K562 (cell line): Measurements from ENCODE around the gene XPR1. TPM values are rescaled to one million over a fixed set of nuclear protein-coding genes. Genes with fewer than 3 reads are reported as not detected.

Experiments used
- CBFA2T2 ChIP-seq: fragments of 450-650 bp; conservative IDR thresholded peaks from 2 replicates; pipeline ENCODE4 v1.6.1; 2017; ENCODE audit warnings: mild to moderate bottlenecking
- ERF ChIP-seq: fragments of 450-650 bp; formaldehyde crosslinking; IDR thresholded peaks from 2 replicates; pipeline ENCODE4 v1.4.0; 2020; ENCODE audit warnings: mild to moderate bottlenecking, mixed read lengths
- GATAD2A ChIP-seq: fragments of 450-650 bp; IDR thresholded peaks from 2 replicates; pipeline ENCODE4 v1.6.1; 2017
- HDAC2 ChIP-seq: fragments of 450-650 bp; IDR thresholded peaks from 2 replicates; pipeline ENCODE4 v1.6.1; 2016; ENCODE audit warnings: mild to moderate bottlenecking
- HDAC8 ChIP-seq: fragments of 450-650 bp; IDR thresholded peaks from 2 replicates; pipeline ENCODE4 v1.6.1; 2016; ENCODE audit warnings: mild to moderate bottlenecking, missing genetic modification characterization, moderate library complexity, missing compliant biosample characterization
- JUND ChIP-seq, 2 experiments: IDR thresholded peaks; 2 replicates in 1 of 2; 3 replicates in 1 of 2; pipeline ENCODE4 v1.6.1; 2011; ENCODE audit warnings: borderline replicate concordance in 2 of 2, low read depth in 2 of 2, low read length in 2 of 2, improper control_type of control experiment in 1 of 2, missing biosample characterization in 1 of 2, missing genetic modification characterization in 1 of 2, missing genetic modification reagents in 1 of 2
- KLF16 ChIP-seq: IDR thresholded peaks from 2 replicates; pipeline ENCODE4 v1.6.1; 2016; ENCODE audit warnings: antibody characterized with exemption
- MTA1 ChIP-seq: fragments of 450-650 bp; IDR thresholded peaks from 2 replicates; pipeline ENCODE4 v1.6.1; 2017; ENCODE audit warnings: borderline replicate concordance
- NCOR1 ChIP-seq: fragments of 450-650 bp; IDR thresholded peaks from 2 replicates; pipeline ENCODE4 v1.6.1; 2016; ENCODE audit warnings: mild to moderate bottlenecking, moderate library complexity
- NFE2L1 ChIP-seq: fragments of 450-650 bp; IDR thresholded peaks from 2 replicates; pipeline ENCODE4 v1.6.1; 2016; ENCODE audit warnings: missing genetic modification characterization, low read depth, mild to moderate bottlenecking, missing compliant biosample characterization, moderate library complexity, borderline replicate concordance
- NFIC ChIP-seq: fragments of 450-650 bp; IDR thresholded peaks from 2 replicates; pipeline ENCODE4 v1.6.1; 2017; ENCODE audit warnings: mild to moderate bottlenecking, inconsistent platforms
- POLR2AphosphoS5 ChIP-seq: IDR thresholded peaks from 2 replicates; pipeline ENCODE4 v1.6.1; 2011; ENCODE audit warnings: mild to moderate bottlenecking, low read depth, low read length, moderate library complexity; ENCODE audit not compliant: control insufficient read depth, insufficient read depth
- POU5F1 ChIP-seq: fragments of 150-350 bp; IDR thresholded peaks from 2 replicates; pipeline ENCODE4 v1.6.1; 2014; ENCODE audit warnings: borderline replicate concordance, low read length, low read depth, mild to moderate bottlenecking; ENCODE audit not compliant: partially characterized antibody
- SMAD4 ChIP-seq: fragments of 250-450 bp; sonication (Bioruptor Pico); conservative IDR thresholded peaks from 2 replicates; pipeline ENCODE4 v1.8.0; 2021; ENCODE audit warnings: inconsistent platforms, mild to moderate bottlenecking, moderate library complexity
- SMARCA4 ChIP-seq: fragments of 450-650 bp; IDR thresholded peaks from 2 replicates; pipeline ENCODE4 v1.6.1; 2016
- SMARCE1 ChIP-seq: fragments of 450-650 bp; IDR thresholded peaks from 2 replicates; pipeline ENCODE4 v1.7.1; 2016; ENCODE audit warnings: mild to moderate bottlenecking
- TEAD1 ChIP-seq, 2 experiments: fragments of 450-650 bp in 1 of 2; sonication (generic) in 1 of 2; formaldehyde crosslinking; IDR thresholded peaks; 2 replicates each; pipeline versions ENCODE4 v1.4.0 to v1.8.0; 2020 to 2022; ENCODE audit warnings: mild to moderate bottlenecking in 2 of 2, missing genetic modification reagents in 1 of 2
- ZNF140 ChIP-seq: fragments of 250-450 bp; sonication (Bioruptor Pico); IDR thresholded peaks from 2 replicates; pipeline ENCODE4 v1.8.0; 2021; ENCODE audit warnings: moderate library complexity, mild to moderate bottlenecking, inconsistent platforms
- ZNF311 ChIP-seq: fragments of 250-450 bp; sonication (Bioruptor Pico); IDR thresholded peaks from 2 replicates; pipeline ENCODE4 v1.4.0; 2020; ENCODE audit warnings: mild to moderate bottlenecking, moderate library complexity
- polyA plus RNA-seq, 8 experiments: library from polyadenylated mRNA; depleted of rRNA in 4 of 8; stranded (reverse) in 5 of 8; unstranded in 3 of 8; fragments of >200 nt; fragmentation: Nextera tagmentation in 2 of 8; fragmentation: Illumina TruSeq in 1 of 8; extraction: Ambion mirVana in 2 of 8; extraction: Trizol in 1 of 8; gene quantifications; 2 replicates each; pipeline versions ENCODE4 v1.2.1 to v1.2.3, GENCODE V29; 2011 to 2014; ENCODE audit warnings: inconsistent platforms in 1 of 8, missing spikeins in 1 of 8
- total RNA-seq, 7 experiments: library from RNA; depleted of rRNA in 6 of 7; stranded (reverse); fragments of >200 nt in 6 of 7; fragmentation: Illumina TruSeq in 2 of 7; extraction: Trizol in 2 of 7; gene quantifications; 2 replicates each; pipeline versions ENCODE4 v1.2.1 to v1.2.3, GENCODE V29; 2011 to 2021; ENCODE audit warnings: low replicate concordance in 1 of 7
- TF ChIP-seq, protein P1 (sequence below): fragments of 450-650 bp; IDR thresholded peaks from 2 replicates; pipeline ENCODE4 v1.6.1; 2016
- TF ChIP-seq, protein P2 (sequence below), 2 experiments: fragments of 250-450 bp in 1 of 2; fragments of 450-650 bp in 1 of 2; sonication (Bioruptor Pico) in 1 of 2; IDR thresholded peaks; 2 replicates each; pipeline versions ENCODE4 v1.6.1 to v1.8.0; 2016 to 2021; ENCODE audit warnings: mild to moderate bottlenecking in 2 of 2, moderate library complexity in 2 of 2, missing compliant biosample characterization in 1 of 2, missing genetic modification characterization in 1 of 2
- TF ChIP-seq, protein P3 (sequence below): fragments of 450-650 bp; IDR thresholded peaks from 2 replicates; pipeline ENCODE4 v1.6.1; 2016; ENCODE audit warnings: borderline replicate concordance
- TF ChIP-seq, protein P4 (sequence below): sonication (generic); IDR thresholded peaks from 2 replicates; pipeline ENCODE4 v1.6.1; 2016
- TF ChIP-seq, protein P5 (sequence below): fragments of 450-650 bp; IDR thresholded peaks from 2 replicates; pipeline ENCODE4 v1.6.1; 2016; ENCODE audit warnings: antibody characterized with exemption

XPR1 gene
- total and polyA plus RNA-seq, 9 of the 15 experiments (the other 6 are each of a cell fraction or from before 2014, with no cell fraction given), result 3.0 to 66.2 (median 38.6) TPM

DNA sequence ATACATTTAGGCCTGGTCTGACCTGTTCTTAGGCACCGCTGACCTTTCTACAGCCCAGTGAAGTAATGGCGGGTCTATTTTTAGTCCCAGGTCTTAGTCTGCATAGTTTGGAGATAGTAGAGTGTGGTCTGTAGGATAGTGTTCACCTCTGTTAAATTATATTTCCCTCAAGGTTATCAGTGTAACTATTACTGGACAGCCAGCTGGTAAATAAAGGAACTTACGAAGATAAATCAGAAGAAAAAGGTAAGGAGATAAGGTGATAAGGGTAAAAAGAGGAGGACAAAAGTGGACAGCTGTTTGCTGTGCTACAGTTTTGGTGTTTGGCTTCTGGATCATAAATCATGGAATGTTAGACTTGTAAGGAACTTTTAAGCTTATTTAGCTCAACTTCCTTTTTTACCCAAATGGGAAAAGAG lies 8.7 kb downstream of the XPR1 start (continued):
- TF ChIP-seq ZNF311 (CRISPR knock-in tag) (no peak), SMARCE1 (peak; percentile 83), MTA1 (peak; percentile 85; the same call in 1 of the 2 replicates), GATAD2A (no peak), JUND (IDR thresholded peaks at IDR 0.05; ENCODE audit: borderline replicate concordance, low read depth, low read length) (0 out of 2 replicates have a peak, but pooled peaks have one; percentile 5), JUND (tag; IDR thresholded peaks at IDR 0.05; ENCODE audit: borderline replicate concordance, low read depth, low read length) (no peak; the same call in 2 of the 3 replicates), SMAD4 (peak; percentile 90), NFE2L1 (tag) (no peak), POLR2AphosphoS5 (peak; percentile 41; the same call in 1 of the 2 replicates), SMARCA4 (peak; percentile 64; the same call in 1 of the 2 replicates), CBFA2T2 (peak; percentile 77), NCOR1 (peak; percentile 76), HDAC8 (no peak), HDAC2 (0 out of 2 replicates have a peak, but pooled peaks have one; percentile 56), ZNF140 (CRISPR knock-in tag) (0 out of 2 replicates have a peak, but pooled peaks have one; percentile 11), ERF (CRISPR knock-in tag) (no peak), NFIC (0 out of 2 replicates have a peak, but pooled peaks have one; percentile 24), KLF16 (peak; percentile 53), POU5F1 (no peak), TEAD1 (CRISPR knock-in tag; IDR thresholded peaks at IDR 0.05) (no peak)
- TF ChIP-seq, protein P1, sequence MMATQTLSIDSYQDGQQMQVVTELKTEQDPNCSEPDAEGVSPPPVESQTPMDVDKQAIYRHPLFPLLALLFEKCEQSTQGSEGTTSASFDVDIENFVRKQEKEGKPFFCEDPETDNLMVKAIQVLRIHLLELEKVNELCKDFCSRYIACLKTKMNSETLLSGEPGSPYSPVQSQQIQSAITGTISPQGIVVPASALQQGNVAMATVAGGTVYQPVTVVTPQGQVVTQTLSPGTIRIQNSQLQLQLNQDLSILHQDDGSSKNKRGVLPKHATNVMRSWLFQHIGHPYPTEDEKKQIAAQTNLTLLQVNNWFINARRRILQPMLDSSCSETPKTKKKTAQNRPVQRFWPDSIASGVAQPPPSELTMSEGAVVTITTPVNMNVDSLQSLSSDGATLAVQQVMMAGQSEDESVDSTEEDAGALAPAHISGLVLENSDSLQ, result peak; percentile 90
- TF ChIP-seq, protein P2, sequence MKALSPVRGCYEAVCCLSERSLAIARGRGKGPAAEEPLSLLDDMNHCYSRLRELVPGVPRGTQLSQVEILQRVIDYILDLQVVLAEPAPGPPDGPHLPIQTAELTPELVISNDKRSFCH (CRISPR knock-in tag; IDR thresholded peaks at IDR 0.05), result no peak
- TF ChIP-seq, protein P2 (tag; IDR thresholded peaks at IDR 0.05), result peak; percentile 62; the same call in 1 of the 2 replicates
- TF ChIP-seq, protein P3, sequence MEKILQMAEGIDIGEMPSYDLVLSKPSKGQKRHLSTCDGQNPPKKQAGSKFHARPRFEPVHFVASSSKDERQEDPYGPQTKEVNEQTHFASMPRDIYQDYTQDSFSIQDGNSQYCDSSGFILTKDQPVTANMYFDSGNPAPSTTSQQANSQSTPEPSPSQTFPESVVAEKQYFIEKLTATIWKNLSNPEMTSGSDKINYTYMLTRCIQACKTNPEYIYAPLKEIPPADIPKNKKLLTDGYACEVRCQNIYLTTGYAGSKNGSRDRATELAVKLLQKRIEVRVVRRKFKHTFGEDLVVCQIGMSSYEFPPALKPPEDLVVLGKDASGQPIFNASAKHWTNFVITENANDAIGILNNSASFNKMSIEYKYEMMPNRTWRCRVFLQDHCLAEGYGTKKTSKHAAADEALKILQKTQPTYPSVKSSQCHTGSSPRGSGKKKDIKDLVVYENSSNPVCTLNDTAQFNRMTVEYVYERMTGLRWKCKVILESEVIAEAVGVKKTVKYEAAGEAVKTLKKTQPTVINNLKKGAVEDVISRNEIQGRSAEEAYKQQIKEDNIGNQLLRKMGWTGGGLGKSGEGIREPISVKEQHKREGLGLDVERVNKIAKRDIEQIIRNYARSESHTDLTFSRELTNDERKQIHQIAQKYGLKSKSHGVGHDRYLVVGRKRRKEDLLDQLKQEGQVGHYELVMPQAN, result peak; percentile 27; the same call in 1 of the 2 replicates
- TF ChIP-seq, protein P4, sequence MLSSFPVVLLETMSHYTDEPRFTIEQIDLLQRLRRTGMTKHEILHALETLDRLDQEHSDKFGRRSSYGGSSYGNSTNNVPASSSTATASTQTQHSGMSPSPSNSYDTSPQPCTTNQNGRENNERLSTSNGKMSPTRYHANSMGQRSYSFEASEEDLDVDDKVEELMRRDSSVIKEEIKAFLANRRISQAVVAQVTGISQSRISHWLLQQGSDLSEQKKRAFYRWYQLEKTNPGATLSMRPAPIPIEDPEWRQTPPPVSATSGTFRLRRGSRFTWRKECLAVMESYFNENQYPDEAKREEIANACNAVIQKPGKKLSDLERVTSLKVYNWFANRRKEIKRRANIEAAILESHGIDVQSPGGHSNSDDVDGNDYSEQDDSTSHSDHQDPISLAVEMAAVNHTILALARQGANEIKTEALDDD, result peak; percentile 90
- TF ChIP-seq, protein P5, sequence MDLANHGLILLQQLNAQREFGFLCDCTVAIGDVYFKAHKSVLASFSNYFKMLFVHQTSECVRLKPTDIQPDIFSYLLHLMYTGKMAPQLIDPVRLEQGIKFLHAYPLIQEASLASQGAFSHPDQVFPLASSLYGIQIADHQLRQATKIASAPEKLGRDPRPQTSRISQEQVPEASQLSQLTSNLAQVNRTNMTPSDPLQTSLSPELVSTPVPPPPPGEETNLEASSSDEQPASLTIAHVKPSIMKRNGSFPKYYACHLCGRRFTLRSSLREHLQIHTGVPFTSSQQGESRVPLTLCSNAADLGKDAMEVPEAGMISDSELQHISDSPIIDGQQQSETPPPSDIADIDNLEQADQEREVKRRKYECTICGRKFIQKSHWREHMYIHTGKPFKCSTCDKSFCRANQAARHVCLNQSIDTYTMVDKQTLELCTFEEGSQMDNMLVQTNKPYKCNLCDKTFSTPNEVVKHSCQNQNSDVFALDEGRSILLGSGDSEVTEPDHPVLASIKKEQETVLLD, result peak; percentile 48; the same call in 1 of the 2 replicates
